ENCODE results near the gene CCSAP.
"Not testable (repeated sequence)": the region's sequence is repeated elsewhere in the genome, so short reads cannot be mapped to it uniquely, and the experiment has no call there.

CCSAP gene

GRCh38 chr1:229325853-229326487 lies 16.9 kb downstream of the CCSAP start:
- DNase-seq (ENCODE audit: low read depth), result no peak

GRCh38 chr1:229325401-229325800 lies 17.4 kb downstream of the CCSAP start:
- DNase-seq (ENCODE audit: low read depth), result no peak

GRCh38 chr1:229323885-229324553 lies 18.8 kb downstream of the CCSAP start:
- no peak for DNase-seq (ENCODE audit: low read depth)

- DNase-seq (ENCODE audit: low read depth), result no peak
These were observed 19.6 kb downstream of the CCSAP start for GRCh38 chr1:229323201-229323600.

GRCh38 chr1:229319487-229319886 lies 23.4 kb downstream of the CCSAP start:
- DNase-seq (ENCODE audit: low read depth), result no peak

- DNase-seq (ENCODE audit: low read depth), result no peak
These were observed 24.8 kb downstream of the CCSAP start for GRCh38 chr1:229318056-229318455.

GRCh38 chr1:229316166-229316565 lies 26.7 kb downstream of the CCSAP start:
- DNase-seq (ENCODE audit: low read depth), result no peak

GRCh38 chr1:229310833-229311232 lies 32.0 kb downstream of the CCSAP start:
- no peak for DNase-seq (ENCODE audit: low read depth)

- no peak for DNase-seq (ENCODE audit: low read depth)
These were observed 33.2 kb downstream of the CCSAP start for GRCh38 chr1:229309684-229310083.

- no peak for DNase-seq (ENCODE audit: low read depth)
These were observed 33.8 kb downstream of the CCSAP start for GRCh38 chr1:229309074-229309473.

- DNase-seq (ENCODE audit: low read depth), result no peak
These were observed 37.5 kb downstream of the CCSAP start for GRCh38 chr1:229305392-229305791.

GRCh38 chr1:229303855-229304254 lies 39.0 kb downstream of the CCSAP start:
- DNase-seq (ENCODE audit: low read depth), result no peak

- no peak for DNase-seq (ENCODE audit: low read depth)
These were observed 40.1 kb downstream of the CCSAP start for GRCh38 chr1:229302740-229303139.

GRCh38 chr1:229300099-229300757 lies 42.6 kb downstream of the CCSAP start:
- no peak for DNase-seq (ENCODE audit: low read depth)

GRCh38 chr1:229298887-229299503 lies 43.9 kb downstream of the CCSAP start:
- DNase-seq (ENCODE audit: low read depth), result no peak

- no peak for DNase-seq (ENCODE audit: low read depth)
These were observed 44.4 kb downstream of the CCSAP start for GRCh38 chr1:229298420-229298819.

GRCh38 chr1:229297746-229298145 lies 45.1 kb downstream of the CCSAP start:
- DNase-seq (ENCODE audit: low read depth), result no peak

- no peak for DNase-seq (ENCODE audit: low read depth)
These were observed 46.3 kb downstream of the CCSAP start for GRCh38 chr1:229296541-229296941.

- DNase-seq (ENCODE audit: low read depth), result no peak
These were observed 47.1 kb downstream of the CCSAP start for GRCh38 chr1:229295745-229296144.

GRCh38 chr1:229293528-229294204 lies 49.2 kb downstream of the CCSAP start:
- DNase-seq (ENCODE audit: low read depth), result no peak

GRCh38 chr1:229291686-229292085 lies 51.2 kb downstream of the CCSAP start:
- DNase-seq (ENCODE audit: low read depth), result not testable (repeated sequence)

- DNase-seq (ENCODE audit: low read depth), result no peak
These were observed 54.3 kb downstream of the CCSAP start for GRCh38 chr1:229288516-229288915.
